Panc1 (cell line): ENCODE data around the gene TRABD2B.

Experiments
- CTCF ChIP-seq: fragments of 450-650 bp; IDR thresholded peaks from 2 replicates; pipeline ENCODE4 v1.5.1; 2017; ENCODE audit warnings: mild to moderate bottlenecking
- SIN3A ChIP-seq: IDR thresholded peaks from 2 replicates; pipeline ENCODE4 v1.6.1; 2012; ENCODE audit warnings: low read depth, mild to moderate bottlenecking, low read length, moderate library complexity, borderline replicate concordance; ENCODE audit not compliant: insufficient read depth

GRCh38 chr1:47786316-47786715 is 210.9 kb downstream of the TRABD2B start:
- TF ChIP-seq CTCF (no peak), SIN3A (no peak)
